HepG2 (cell line): ENCODE data around the gene NDUFB11. TPM values are rescaled to one million over a fixed set of nuclear protein-coding genes. Genes with fewer than 3 reads are reported as not detected.

ENCODE experiments used
- CCAR2 ChIP-seq: fragments of 200-400 bp; formaldehyde crosslinking; optimal IDR thresholded peaks from 2 replicates; pipeline ENCODE3; 2018; ENCODE audit warnings: low read depth, mild to moderate bottlenecking, low read length, moderate library complexity
- CREM ChIP-seq, 2 experiments: sonication (generic) in 1 of 2; formaldehyde crosslinking in 1 of 2; IDR thresholded peaks; 2 replicates each; pipeline versions ENCODE4 v1.4.0 to v1.6.1; 2016 to 2020; ENCODE audit warnings: antibody characterized with exemption in 1 of 2, mild to moderate bottlenecking in 1 of 2, missing genetic modification reagents in 1 of 2
- CTCF ChIP-seq: sonication (generic); formaldehyde crosslinking; IDR thresholded peaks from 2 replicates; pipeline ENCODE4 v1.5.0; 2020; ENCODE audit warnings: mild to moderate bottlenecking, missing genetic modification reagents, moderate library complexity
- GMEB1 ChIP-seq: sonication (generic); formaldehyde crosslinking; IDR thresholded peaks from 2 replicates; pipeline ENCODE4 v1.5.1; 2020; ENCODE audit warnings: missing genetic modification reagents, mild to moderate bottlenecking, borderline replicate concordance
- HOXA9 ChIP-seq: sonication (generic); formaldehyde crosslinking; IDR thresholded peaks from 2 replicates; pipeline ENCODE4 v1.8.1; 2022; ENCODE audit warnings: missing genetic modification reagents, mild to moderate bottlenecking, moderate library complexity, borderline replicate concordance
- HOXD1 ChIP-seq: sonication (generic); formaldehyde crosslinking; IDR thresholded peaks from 2 replicates; pipeline ENCODE4 v1.5.0; 2020; ENCODE audit warnings: missing genetic modification reagents
- IRX3 ChIP-seq: sonication (generic); formaldehyde crosslinking; IDR thresholded peaks from 2 replicates; pipeline ENCODE4 v1.8.1; 2023; ENCODE audit warnings: mild to moderate bottlenecking, low read depth, missing genetic modification reagents, borderline replicate concordance
- KLF13 ChIP-seq: sonication (generic); formaldehyde crosslinking; IDR thresholded peaks from 2 replicates; pipeline ENCODE4 v1.4.0; 2020; ENCODE audit warnings: mild to moderate bottlenecking, missing genetic modification reagents
- MTERF4 ChIP-seq: sonication (generic); formaldehyde crosslinking; IDR thresholded peaks from 2 replicates; pipeline ENCODE4 v1.8.0; 2023; ENCODE audit warnings: mild to moderate bottlenecking, missing genetic modification reagents
- NR3C1 ChIP-seq: sonication (generic); formaldehyde crosslinking; IDR thresholded peaks from 2 replicates; pipeline ENCODE4 v1.4.0; 2020; ENCODE audit warnings: missing genetic modification reagents
- POLR2A ChIP-seq, 2 experiments: IDR thresholded peaks; 2 replicates each; pipeline ENCODE4 v1.6.1; 2011; ENCODE audit warnings: low read depth in 2 of 2, low read length in 2 of 2, mild to moderate bottlenecking in 1 of 2, moderate library complexity in 1 of 2; ENCODE audit not compliant: insufficient read depth in 1 of 2
- RBM22 ChIP-seq: fragments of 200-400 bp; formaldehyde crosslinking; optimal IDR thresholded peaks from 2 replicates; pipeline ENCODE3; 2017; ENCODE audit warnings: mild to moderate bottlenecking, low read length, moderate library complexity
- REPIN1 ChIP-seq: sonication (generic); formaldehyde crosslinking; IDR thresholded peaks from 2 replicates; pipeline ENCODE4 v1.8.0; 2022; ENCODE audit warnings: missing genetic modification reagents, low read depth, mild to moderate bottlenecking, borderline replicate concordance
- RFX1 ChIP-seq: fragments of 450-650 bp; IDR thresholded peaks from 2 replicates; pipeline ENCODE4 v1.6.1; 2017
- TAF1 ChIP-seq: sonication (generic); formaldehyde crosslinking; IDR thresholded peaks from 2 replicates; pipeline ENCODE4 v1.4.0; 2020; ENCODE audit warnings: missing genetic modification reagents
- TSC22D2 ChIP-seq: sonication (generic); formaldehyde crosslinking; IDR thresholded peaks from 2 replicates; pipeline ENCODE4 v1.5.1; 2020; ENCODE audit warnings: missing genetic modification reagents, mild to moderate bottlenecking, borderline replicate concordance
- YEATS4 ChIP-seq: sonication (generic); formaldehyde crosslinking; IDR thresholded peaks from 2 replicates; pipeline ENCODE4 v1.4.0; 2020; ENCODE audit warnings: missing genetic modification reagents, borderline replicate concordance
- ZFY ChIP-seq: sonication (generic); formaldehyde crosslinking; IDR thresholded peaks from 2 replicates; pipeline ENCODE4 v1.4.0; 2020; ENCODE audit warnings: missing genetic modification reagents
- ZIK1 ChIP-seq: sonication (generic); formaldehyde crosslinking; IDR thresholded peaks from 2 replicates; pipeline ENCODE4 v1.5.0; 2020; ENCODE audit warnings: mild to moderate bottlenecking, low read depth, missing genetic modification reagents, borderline replicate concordance
- ZNF138 ChIP-seq: sonication (generic); formaldehyde crosslinking; IDR thresholded peaks from 2 replicates; pipeline ENCODE4 v1.5.0; 2020; ENCODE audit warnings: mild to moderate bottlenecking, low read depth, missing genetic modification reagents
- ZNF143 ChIP-seq: sonication (generic); formaldehyde crosslinking; IDR thresholded peaks from 2 replicates; pipeline ENCODE4 v1.4.0; 2020; ENCODE audit warnings: missing genetic modification reagents
- ZNF160 ChIP-seq: sonication (generic); formaldehyde crosslinking; IDR thresholded peaks from 2 replicates; pipeline ENCODE4 v1.8.0; 2022; ENCODE audit warnings: mild to moderate bottlenecking, inconsistent platforms, missing genetic modification reagents
- ZNF230 ChIP-seq: sonication (generic); formaldehyde crosslinking; IDR thresholded peaks from 2 replicates; pipeline ENCODE4 v1.4.0; 2020; ENCODE audit warnings: mild to moderate bottlenecking, missing genetic modification reagents
- ZNF501 ChIP-seq: sonication (generic); formaldehyde crosslinking; IDR thresholded peaks from 2 replicates; pipeline ENCODE4 v1.5.1; 2020; ENCODE audit warnings: mild to moderate bottlenecking, moderate library complexity, missing genetic modification reagents
- polyA plus RNA-seq, 8 experiments: library from polyadenylated mRNA; depleted of rRNA in 3 of 8; stranded (reverse) in 7 of 8; unstranded in 1 of 8; fragments of >200 nt; fragmentation: Illumina TruSeq in 4 of 8; extraction: Trizol in 4 of 8; gene quantifications; 2 replicates each; pipeline versions ENCODE4 v1.2.1 to v1.2.3, GENCODE V29; 2011 to 2016; ENCODE audit warnings: low read depth in 4 of 8, missing spikeins in 1 of 8, mixed read lengths in 1 of 8; ENCODE audit not compliant: insufficient read depth in 1 of 8
- total RNA-seq, 5 experiments: library from RNA; depleted of rRNA; stranded (reverse); fragments of >200 nt; fragmentation: Illumina TruSeq; extraction: Trizol; gene quantifications; 2 replicates each; pipeline ENCODE4 v1.2.3, GENCODE V29; 2016; ENCODE audit warnings: low read depth in 1 of 5
- TF ChIP-seq, protein P1 (sequence below): IDR thresholded peaks from 2 replicates; pipeline ENCODE4 v1.6.1; 2016; ENCODE audit warnings: missing compliant biosample characterization, missing genetic modification reagents, borderline replicate concordance

The NDUFB11 gene
- total and polyA plus RNA-seq, 2 of the 13 experiments (the other 11 are each of a cell fraction or from before 2014, with no cell fraction given) = 46.6 to 100 TPM

- TF ChIP-seq ZNF138 (CRISPR knock-in tag) (no peak), TSC22D2 (CRISPR knock-in tag) (no peak), ZFY (CRISPR knock-in tag) (peak; percentile 65), NR3C1 (no peak), ZIK1 (CRISPR knock-in tag) (no peak), ZNF501 (peak; percentile 76), CTCF (CRISPR knock-in tag) (peak; percentile 3; the same call in 1 of the 2 replicates), ZNF143 (peak; percentile 98), CREM (IDR thresholded peaks at IDR 0.05) (peak; percentile 76), CREM (CRISPR knock-in tag; IDR thresholded peaks at IDR 0.05) (no peak), MTERF4 (CRISPR knock-in tag) (no peak), ZNF160 (CRISPR knock-in tag) (no peak), TAF1 (CRISPR knock-in tag) (peak; percentile 73), HOXA9 (no peak), IRX3 (CRISPR knock-in tag) (no peak), POLR2A (IDR thresholded peaks at IDR 0.05; ENCODE audit: insufficient read depth in 1 of 2, low read depth in 2 of 2, low read length in 2 of 2) (peak; percentile 69 to 76), RFX1 (no peak), REPIN1 (peak; percentile 49; the same call in 1 of the 2 replicates), YEATS4 (CRISPR knock-in tag) (peak; percentile 59; the same call in 1 of the 2 replicates), RBM22 (no peak), CCAR2 (no peak), HOXD1 (no peak), KLF13 (CRISPR knock-in tag) (no peak), ZNF230 (CRISPR knock-in tag) (no peak), GMEB1 (CRISPR knock-in tag) (peak; percentile 58; the same call in 1 of the 2 replicates)
- TF ChIP-seq, protein P1, sequence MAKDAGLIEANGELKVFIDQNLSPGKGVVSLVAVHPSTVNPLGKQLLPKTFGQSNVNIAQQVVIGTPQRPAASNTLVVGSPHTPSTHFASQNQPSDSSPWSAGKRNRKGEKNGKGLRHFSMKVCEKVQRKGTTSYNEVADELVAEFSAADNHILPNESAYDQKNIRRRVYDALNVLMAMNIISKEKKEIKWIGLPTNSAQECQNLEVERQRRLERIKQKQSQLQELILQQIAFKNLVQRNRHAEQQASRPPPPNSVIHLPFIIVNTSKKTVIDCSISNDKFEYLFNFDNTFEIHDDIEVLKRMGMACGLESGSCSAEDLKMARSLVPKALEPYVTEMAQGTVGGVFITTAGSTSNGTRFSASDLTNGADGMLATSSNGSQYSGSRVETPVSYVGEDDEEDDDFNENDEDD = peak; percentile 81; the same call in 1 of the 2 replicates
Measured at GRCh38 chrX:47190445-47191269, 46.2 kb upstream of the NDUFB11 start (continued).
